T-helper 2 cell (primary cell): ENCODE data around the gene PLCB4.
A peak's percentile ranks its signal among the peaks of the same experiment; 100 is the strongest.

Experiments used
- DNase-seq, 5 experiments: peaks; one replicate each; pipeline versions ENCODE4 v3.0.0 to v3.0.0-alpha.2; 2012 to 2022

The PLCB4 gene

DNA sequence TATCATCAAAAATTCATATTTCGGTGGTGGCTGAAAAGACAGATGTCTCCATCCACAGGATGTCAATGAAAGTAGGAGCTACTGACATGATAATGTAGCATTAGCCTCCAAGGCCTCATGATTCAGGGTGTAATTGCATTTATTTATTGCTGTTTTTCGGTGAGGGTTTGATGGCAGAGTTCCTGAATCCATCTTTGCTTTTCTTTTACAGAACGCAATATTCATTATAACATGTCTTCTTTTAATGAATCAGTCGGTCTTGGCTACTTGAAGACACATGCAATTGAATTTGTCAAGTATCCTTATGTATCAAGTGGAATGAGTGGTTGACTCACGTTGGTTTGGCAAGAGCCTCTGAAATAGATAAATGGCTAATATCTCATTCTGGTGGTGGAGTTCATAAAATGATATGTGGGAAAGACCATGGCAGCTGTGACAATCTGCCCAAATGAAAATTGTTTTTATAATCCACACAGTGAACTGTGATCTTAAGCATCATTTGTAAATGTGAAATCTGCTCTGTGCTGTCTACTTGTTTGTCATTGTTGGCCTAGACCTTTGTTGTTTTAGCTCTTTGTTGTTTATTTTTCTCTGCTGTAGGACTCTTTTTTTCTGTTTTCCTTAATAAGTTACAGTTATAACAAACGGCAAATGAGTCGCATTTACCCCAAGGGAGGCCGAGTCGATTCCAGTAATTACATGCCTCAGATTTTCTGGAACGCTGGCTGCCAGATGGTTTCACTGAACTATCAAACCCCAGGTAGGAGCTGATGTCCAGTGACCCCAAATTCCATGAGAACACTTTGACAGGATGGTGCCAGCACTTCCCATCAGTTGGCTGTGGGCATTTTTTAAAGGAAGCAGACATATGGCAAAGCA, 339.8 kb downstream of the PLCB4 start:
- DNase-seq: no peak

DNA sequence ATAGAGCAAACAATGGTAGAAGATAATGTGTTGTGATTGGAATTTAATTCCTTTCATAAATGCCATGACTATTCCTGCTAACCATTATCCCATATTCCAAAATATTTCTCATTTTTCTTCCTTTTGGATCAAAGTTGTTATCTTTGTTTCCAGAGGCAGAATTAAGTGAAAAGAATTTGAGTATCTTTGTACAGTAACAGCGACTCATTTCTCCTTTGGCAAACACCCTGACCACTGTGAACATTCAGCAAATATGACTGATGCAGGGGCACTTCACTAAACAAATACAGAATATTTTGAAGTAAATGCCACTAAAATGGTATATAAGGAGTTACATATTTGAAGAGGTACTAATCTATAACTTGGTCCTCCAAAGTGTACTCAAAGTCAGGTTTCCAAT, 340.5 kb downstream of the PLCB4 start:
- DNase-seq: no peak

DNA sequence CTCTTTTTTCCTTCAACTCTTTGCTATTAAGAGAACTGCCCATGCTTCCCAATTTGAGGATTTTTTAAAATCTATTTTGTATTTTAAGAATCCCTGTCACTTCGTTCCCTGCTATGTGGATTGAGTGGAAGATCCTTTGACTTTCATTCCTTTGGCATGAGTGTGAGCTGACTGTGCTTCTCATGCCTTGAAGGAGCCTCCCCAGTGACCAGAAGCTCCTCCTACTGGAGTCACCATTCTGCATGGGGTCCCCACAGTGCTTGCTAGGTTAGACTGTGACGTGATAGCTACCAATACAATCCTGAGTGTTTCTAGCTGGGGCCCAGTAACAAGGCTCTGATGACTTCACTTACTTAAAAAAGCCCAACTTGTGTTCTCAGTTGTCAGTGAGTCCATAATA, 341.1 kb downstream of the PLCB4 start:
- no peak for DNase-seq

DNA sequence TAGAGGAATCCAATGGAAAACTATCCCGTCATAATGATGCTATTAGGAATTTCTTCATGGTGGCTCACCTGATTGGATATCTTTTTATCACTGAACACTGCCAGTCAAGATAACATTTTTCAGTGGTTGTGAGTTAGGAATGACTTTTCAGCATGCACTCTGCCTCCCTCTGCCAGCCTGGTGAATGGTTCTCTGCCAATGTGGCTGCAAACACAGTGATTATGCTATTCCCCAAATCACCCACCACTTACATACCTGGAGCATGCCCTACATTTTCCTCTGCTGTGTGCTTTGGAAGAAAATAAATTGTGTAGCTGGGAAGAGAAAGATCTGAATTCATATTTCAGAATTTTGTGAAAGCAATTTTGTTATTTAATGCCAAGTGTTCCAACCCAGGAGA, 342.9 kb downstream of the PLCB4 start:
- no peak for DNase-seq

DNA sequence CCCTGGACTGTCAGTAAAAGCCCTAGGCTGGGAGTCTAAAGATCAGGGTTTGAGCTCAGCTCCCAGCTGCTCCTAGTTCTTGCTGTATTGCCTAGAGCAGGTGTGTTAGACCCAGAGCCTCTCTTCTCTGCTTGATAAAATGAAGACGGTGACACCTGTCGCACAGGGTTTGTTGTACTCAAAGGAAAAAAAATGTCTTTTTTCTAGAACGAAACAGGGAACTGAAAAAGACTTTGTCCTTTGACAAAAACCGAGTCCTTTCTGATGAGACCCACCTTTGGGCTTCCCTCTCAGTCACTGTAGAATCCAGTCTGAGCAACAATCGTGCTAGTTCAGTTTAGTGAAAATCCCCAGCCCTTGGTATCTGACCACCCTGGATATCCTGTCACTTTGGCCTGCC, 343.4 kb downstream of the PLCB4 start:
- no peak for DNase-seq

DNA sequence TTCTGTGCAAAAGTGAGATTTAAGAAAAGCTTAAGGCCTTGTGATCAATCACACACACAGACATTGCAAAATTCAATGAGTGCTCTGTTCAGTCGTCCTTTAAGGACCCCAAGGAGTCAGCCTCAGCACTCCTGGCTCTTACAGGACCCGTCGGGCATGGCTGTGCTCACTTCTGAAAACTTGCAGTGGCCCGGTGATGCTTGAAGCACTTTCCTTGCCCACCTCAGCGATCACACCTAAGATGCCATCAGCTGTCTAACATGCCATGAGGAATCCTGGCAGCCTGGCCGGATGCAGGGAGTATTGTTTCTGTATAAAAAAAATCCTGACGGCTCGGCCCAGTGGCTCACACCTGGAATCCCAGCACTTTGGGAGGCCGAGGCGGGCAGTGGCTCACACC, 344.1 kb downstream of the PLCB4 start:
- DNase-seq: no peak

DNA sequence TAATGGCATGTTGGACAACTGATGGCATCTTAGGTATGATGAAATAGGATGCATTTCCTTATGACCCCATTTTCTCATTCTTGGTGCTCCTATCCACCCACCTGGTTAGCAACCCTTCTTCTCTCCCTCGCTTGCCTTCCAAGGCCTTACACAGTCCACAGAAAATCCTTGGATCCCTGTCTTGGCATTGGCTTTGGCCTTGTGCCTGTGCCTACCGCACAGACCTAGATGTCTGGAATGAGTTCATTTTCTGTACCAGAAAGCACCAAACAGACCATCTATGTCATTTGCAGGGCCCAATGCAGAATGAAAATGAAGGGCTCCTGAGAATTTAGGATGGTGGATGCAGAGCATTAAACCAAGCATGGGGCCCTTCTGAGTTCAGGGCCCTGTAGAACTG, 346.5 kb downstream of the PLCB4 start:
- no peak for DNase-seq

DNA sequence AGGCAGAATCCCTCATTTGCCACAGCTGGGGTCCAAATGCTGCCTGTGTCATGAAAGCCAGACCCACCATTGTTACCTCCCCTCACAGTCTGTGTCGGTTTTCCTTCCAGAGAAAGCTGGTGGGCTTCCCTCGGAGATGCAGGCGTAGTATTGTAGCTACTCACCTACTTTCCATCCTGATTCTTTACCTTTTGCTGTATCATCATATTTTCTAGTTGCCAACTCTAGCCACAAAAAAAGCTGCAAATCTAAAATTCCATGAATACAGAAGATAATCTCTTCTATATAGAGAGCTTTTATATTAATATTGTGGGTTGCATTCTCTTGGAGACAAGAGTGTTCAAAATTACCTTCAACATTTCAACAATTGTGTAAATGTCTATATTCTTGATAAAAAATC, 347.5 kb downstream of the PLCB4 start:
- DNase-seq: no peak

DNA sequence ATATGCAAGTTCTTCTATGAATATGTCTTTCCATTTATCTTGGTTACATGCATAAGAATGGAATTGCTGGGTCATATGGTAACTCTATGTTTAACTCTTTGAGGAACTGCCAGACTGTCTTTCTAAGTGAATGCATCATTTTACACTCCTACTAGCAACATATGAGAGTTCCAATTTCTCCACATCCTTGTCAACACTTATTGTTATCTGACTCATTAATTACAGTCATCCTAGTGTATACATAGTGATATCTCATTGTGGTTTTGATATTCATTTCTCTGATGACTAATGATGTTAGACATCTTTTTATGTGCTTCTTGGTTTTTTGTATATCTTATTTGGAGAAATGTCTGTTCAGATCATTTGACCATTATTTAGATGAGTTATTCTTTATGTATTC, 348.8 kb downstream of the PLCB4 start:
- DNase-seq: no peak

DNA sequence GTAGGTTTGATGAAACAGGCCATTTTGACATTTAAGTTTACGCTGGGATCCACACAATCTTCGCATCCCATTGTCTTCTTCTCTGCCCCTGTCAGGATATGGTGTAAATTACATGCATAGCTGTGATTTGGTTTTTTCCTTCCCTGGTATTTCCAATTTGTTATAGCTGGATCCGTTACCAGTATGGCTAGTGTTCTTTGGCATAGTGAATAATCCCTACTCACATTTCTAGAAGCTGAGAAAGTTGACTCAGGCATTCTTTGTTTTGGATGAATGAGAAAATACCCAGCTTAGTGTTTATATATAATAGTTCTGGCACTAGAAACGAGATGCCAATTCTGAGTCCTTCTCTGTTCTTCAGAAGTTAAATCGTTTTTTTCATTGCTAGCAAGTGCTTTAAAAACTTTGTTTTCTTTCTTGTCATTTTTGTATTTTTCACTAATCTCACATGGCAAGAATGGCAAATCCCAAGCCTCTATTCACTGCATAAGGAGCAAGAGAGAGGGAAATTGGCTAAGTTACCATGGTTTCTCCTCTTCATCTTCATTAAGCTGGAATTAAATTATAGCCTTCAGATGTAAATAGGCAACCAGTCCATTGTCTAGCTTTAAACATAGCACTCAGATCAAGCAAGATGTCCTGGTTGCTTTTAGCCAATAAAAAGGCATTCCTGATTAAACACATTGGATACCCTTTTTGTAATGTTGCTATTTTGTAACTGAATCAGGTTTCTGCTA, 353.6 kb downstream of the PLCB4 start:
- no peak for DNase-seq

DNA sequence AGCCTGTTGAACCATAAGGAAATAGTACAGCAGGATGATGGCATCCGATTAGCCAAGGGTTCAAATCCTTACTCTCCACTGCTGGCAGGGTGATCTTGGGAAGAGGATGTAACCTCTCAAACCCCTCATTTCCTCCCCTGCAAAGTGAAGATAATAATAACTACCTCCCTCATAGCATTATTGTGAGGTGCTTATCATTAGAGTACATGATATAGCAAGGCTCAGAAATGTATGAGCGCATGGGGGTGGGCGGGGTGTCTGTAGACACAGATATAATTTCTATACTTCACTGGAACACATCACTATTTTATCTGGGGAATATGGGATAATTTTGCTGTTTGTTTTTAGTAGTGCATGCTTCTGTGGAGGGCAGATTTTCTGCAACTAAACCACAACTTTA, 355.7 kb downstream of the PLCB4 start:
- no peak for DNase-seq

DNA sequence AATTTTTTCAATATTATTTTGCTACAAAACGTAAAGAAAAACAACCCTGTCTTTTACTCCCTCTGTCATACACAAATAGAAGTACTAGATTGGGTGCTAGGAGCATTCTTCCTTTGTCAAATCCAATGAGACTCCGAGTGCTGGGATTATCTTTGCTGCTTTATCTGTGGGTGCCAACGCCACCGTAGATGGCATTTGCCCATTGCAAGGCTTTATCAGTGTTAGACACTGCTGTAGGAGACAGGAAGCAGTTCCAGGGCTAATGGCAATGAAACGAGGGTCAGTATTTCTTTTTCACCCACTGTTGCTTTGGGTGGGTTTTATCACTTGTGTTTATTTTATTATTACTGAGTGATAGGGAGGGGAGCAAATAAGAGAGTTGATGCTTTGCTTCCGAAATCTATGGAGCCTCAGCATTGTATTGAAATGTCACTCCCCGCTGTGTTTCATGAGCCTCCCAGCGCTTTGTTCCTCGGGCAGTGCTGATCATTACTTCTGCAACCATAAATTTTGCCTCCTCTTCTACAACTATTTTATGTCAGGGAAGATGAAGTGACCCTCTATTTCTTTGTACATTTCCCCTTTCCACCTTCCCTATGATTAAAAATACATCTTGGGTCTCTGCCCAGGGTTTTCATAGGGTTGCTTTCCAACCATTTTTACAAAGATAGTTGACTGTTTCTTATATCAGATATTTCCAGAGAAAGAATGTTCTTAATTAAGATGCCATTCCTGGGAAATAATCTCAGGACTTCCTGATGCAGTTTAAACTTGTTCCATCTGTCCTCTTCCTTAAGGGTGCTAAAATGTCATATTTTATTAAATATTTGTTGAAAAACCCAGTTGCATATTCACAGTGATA, 358.8 kb downstream of the PLCB4 start:
- no peak for DNase-seq

DNA sequence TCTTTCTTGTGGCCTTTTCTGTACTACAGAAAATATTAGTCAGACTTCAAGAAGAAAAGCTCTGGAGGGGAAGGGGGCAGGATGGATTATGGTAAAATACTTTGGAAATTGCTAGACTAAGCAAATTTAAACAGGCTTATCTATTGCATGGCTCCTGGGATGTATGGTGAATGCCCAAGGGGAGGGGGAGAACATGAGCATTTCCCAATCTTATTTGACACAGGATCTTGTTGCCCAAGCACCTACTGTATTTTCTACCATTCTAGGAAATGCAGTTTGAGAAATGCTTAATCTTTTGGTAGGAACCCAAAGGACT, 359.4 kb downstream of the PLCB4 start:
- no peak for DNase-seq

DNA sequence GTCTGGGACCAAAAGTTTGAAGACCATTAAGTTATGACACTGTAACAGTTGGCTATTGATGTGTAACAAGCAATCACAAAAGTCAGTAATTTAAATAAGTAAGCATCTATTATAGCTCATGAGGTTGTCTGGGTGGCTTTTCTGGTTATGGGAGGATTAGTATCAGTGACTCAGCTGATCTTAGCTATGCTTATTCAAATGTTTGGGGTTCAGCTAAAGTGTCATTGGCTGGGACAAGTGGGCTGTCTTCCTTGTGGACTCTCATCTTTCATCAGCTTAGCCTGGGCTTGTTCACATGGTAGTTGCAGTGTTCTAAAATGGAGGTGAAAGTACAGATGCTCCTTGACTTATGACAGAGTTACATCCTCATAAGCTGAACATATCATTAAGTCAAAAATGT, 370.9 kb downstream of the PLCB4 start:
- DNase-seq: no peak

DNA sequence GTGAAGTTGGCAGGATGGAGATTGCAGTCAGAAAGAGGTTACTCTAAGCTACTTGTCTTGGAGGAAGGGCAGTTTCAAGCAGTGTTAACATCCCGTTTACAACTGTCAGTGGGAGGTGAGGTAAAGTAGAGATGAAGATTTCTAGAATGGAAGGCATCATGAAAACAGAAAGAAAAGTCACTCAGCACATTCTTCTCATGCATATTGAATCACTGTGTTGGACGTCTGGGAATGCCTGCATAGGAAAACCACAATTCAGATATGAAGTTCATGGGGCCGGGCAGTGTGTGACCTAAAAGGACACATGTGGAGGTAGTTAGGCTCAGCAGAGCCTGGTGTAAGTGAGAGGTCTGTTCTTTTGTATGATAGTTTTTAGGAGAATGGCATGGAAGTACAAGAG, 372.0 kb downstream of the PLCB4 start:
- no peak for DNase-seq

DNA sequence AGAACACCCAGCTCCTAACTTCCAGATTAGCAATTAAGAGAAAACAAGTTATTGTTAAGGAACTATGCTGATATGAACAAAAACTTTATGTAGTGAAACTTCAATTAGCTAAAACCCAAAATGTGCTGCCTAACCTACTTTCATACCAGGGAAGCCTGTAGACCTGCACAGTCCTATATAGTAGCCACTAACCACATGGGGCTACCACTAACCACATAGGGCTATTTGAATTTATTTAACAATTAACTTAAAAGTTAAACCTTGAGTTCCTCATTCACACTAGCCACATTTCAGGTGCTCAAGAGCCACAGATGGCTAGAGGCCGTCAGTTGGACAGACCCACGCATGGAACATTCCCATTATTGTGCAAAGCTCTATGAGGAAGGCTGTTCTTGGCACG, 373.1 kb downstream of the PLCB4 start:
- DNase-seq: no peak

DNA sequence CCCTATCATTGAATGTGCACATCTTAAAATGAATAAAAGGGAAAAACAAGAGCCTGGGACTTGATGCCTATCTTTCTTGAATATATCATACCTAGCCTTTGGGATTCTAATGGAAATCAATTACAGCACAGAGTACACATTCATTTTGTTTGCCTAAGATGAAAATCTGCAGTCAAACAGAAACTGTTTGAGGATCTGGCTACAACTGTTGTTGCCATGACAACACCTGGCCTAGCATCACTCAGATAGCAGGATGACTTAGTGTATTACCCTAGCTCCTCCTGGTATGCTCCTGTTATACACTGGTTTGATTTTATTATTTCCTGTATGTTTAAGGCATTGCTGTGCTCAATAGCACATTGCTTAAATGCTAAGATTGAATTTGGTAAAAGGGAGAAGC, 374.0 kb downstream of the PLCB4 start:
- DNase-seq: peak in 1 of 5 experiments; percentile 42

DNA sequence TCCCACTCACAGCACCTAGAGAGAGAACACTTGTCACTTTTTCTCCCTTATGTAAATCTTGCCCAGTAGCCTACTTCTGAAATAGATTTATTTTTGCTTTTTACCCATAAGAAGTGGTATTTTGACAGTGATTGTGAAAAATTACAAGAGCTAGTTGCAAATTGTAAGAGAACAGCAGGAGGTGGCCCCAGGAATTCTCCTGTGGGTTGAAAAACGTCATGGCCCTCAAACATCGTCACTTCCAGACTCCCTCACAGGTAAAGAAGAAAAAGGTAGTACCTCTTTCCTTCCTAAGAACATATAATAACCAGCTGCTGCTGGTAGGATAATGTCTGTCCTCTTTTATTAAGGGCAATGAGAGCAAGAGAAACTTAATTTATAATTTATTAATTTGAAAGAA, 376.0 kb downstream of the PLCB4 start:
- DNase-seq: no peak

DNA sequence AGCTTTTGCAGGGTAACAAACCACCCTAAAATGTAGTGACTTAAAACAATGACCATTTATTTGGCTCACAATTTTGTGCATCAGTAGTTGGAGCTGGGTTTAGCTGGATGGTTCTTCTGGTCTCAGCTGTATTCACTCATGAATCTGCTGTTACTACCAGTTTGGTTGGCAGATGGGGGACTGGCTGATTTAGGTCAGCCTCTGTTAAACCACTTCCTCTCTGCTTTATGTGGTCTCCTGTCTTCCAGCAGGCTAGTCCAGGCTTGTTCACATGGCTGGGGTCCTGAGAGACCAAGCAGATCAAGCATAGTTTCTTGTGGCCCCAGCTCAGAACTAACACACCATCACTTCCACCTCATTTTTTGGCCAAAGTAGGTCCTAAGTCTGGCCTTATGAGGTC, 378.3 kb downstream of the PLCB4 start:
- DNase-seq: no peak

DNA sequence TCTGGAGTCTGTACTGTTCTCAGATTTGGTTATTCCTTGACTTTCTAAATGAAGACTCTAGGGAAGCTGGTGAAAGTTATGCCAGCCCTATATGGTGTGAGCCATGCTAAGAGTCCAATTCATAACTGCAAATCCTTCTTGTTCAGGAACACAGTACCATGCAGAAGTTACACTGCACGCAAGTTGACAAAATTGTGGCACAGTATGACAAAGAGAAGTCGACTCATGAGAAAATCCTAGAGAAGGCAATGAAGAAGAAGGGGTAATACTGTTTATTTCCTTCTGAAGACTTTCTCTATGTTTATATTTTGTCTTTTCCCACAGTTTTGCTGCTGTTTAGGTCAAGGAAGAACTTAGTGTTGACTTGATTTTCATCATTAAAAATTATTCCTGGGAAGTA, 384.3 kb downstream of the PLCB4 start:
- no peak for DNase-seq

DNA sequence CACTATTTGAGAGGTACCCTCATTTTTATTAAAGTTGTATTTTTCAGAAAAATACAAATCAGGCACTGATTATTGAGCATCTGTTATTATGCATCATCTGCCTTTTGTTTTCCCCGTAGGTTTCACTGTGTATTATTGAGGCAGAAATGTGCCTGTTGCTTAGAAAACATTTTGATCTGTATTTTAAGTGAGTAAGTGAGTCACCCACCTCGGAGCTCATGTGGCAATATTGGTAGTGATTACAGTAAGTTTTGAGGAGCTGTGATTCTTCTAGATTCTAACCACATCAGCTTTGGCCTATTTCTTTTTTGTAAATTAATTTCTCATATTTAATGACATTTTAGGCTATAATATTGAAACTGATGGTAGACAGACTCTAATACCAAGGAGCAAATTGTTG, 385.9 kb downstream of the PLCB4 start:
- DNase-seq: no peak

DNA sequence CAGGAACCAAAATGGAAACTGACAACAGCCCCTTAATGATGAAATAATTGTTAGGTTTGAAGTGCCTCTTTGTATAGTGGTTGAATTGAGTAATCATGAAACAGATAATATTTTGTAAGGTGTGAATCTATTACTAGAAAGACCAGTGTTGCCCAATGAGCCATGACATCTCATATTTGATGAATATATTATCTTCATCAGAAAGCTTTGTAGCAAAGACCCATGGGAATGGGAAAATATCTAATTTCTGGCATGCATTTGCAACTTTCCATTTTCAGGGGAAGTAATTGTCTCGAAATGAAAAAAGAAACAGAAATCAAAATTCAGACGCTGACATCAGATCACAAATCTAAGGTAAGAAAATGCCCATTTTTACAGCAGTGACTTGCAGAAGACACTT, 388.2 kb downstream of the PLCB4 start:
- no peak for DNase-seq

DNA sequence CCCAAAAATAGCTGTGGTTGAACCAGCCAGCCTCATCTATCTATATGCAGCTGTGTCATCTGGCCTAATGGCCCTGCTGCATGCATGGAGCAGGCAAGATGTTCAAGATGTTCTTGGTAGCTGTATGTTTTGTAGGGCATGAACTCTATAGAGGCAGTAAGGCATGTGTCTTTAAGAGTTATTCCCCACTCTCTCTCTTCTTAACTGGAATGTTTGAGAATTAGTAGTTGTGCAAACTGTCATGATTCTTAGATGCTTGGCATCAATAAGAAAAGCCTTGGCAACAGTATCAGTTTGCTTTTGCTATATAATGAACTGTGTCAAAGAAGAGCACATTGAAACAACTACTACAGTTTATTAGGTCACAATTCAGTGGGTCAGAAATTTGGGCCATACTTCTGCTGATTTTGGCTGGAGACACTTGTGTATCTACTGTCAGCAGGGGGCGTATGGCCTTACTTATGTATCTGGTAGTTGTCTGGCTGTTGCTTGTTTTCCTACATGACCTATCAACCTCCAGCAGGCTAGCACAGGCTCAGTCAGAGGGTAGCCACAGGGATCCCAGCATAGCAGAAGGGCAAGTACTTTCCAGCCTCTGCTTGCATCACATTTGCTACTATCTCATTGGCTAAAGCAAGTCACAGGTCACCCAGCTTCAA, 389.4 kb downstream of the PLCB4 start:
- peak in 1 of 5 experiments; percentile 4 for DNase-seq
